ENCODE data around the gene ROGDI. TPM values are rescaled to one million over a fixed set of nuclear protein-coding genes. Genes with fewer than 3 reads are reported as not detected.

ROGDI gene
- total and polyA plus RNA-seq, 2 donors (not counting 3 experiments of a cell fraction or from before 2014, with no cell fraction given) = 12.0 to 36.9 TPM

DNA sequence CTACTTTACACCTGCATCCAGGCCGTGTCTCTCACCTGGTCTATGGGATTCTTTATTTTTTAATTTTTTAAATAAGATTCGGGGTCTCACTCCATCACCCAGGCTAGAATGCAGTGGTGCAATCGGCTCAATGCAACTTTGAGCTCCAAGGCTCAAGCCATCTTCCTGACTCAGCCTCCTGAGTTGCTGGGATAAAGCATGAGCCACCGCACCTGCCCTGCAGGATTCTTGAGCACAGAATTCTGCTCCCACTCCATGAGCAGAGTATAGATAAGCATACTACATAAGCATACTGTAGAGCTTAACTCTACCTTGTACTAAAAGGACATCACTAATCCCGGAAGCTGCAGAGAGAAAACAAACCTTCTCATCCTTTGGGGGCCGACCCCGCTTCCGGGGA lies 29.2 kb upstream of the ROGDI start:
- H3K4me1 ChIP-seq (ENCODE audit: control insufficient read depth, extremely low read depth, insufficient read depth, low read length) = no peaks in the 10 kb centered on the region
- intact Hi-C loops (cut with micrococcal nuclease) = no loop called here
- H3K27ac ChIP-seq (ENCODE audit: insufficient read depth, low read depth, low read length) = no peak overlapping the region
- H3K9me1 ChIP-seq (replicated peaks; ENCODE audit: control insufficient read depth, extremely low read depth, insufficient read depth, low read length) = no peaks in the 10 kb centered on the region
- H3K9me3 ChIP-seq (replicated peaks; ENCODE audit: control insufficient read depth, insufficient read depth, low read length) = no peaks in the 10 kb centered on the region
- POLR2A ChIA-PET = no interaction called here
- dilution Hi-C loops (cut with MboI; ENCODE audit: extremely low pct_ligation_motif_present, low sequenced_read_pairs) = no loop called here
- H3K4me3 ChIP-seq (replicated peaks in 1 of 3; ENCODE audit: insufficient read depth in 1 of 3, low read depth in 1 of 3, low read length in 3 of 3) = no peak overlapping the region
- no peak overlapping the region for H3K4me2 ChIP-seq (ENCODE audit: insufficient read depth, low read length)
- CTCF ChIA-PET = no interaction called here
- no TSS peak for BruUV-seq (replicated peaks)
- no peak overlapping the region for H3K9ac ChIP-seq (replicated peaks; ENCODE audit: extremely low read depth, insufficient read depth, low read length)
- TF ChIP-seq MYC (IDR thresholded peaks at IDR 0.05; ENCODE audit: low read depth, low read length) = no peak
- TF ChIP-seq, protein P1, sequence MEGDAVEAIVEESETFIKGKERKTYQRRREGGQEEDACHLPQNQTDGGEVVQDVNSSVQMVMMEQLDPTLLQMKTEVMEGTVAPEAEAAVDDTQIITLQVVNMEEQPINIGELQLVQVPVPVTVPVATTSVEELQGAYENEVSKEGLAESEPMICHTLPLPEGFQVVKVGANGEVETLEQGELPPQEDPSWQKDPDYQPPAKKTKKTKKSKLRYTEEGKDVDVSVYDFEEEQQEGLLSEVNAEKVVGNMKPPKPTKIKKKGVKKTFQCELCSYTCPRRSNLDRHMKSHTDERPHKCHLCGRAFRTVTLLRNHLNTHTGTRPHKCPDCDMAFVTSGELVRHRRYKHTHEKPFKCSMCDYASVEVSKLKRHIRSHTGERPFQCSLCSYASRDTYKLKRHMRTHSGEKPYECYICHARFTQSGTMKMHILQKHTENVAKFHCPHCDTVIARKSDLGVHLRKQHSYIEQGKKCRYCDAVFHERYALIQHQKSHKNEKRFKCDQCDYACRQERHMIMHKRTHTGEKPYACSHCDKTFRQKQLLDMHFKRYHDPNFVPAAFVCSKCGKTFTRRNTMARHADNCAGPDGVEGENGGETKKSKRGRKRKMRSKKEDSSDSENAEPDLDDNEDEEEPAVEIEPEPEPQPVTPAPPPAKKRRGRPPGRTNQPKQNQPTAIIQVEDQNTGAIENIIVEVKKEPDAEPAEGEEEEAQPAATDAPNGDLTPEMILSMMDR (IDR thresholded peaks at IDR 0.05; ENCODE audit: extremely low read depth in 1 of 2, insufficient read depth in 1 of 2, low read depth in 1 of 2, low read length in 2 of 2) = no peak
- TF ChIP-seq FOS (IDR thresholded peaks at IDR 0.05; ENCODE audit: borderline replicate concordance, insufficient read depth, low read length) = no peak
- no peak for TF ChIP-seq GATA2 (IDR thresholded peaks at IDR 0.05; ENCODE audit: insufficient read depth, insufficient read length, low read depth, low read length)
- no peak for TF ChIP-seq POLR2AphosphoS5 (IDR thresholded peaks at IDR 0.05; ENCODE audit: insufficient read depth, low read depth, low read length)
- TF ChIP-seq, protein P2, sequence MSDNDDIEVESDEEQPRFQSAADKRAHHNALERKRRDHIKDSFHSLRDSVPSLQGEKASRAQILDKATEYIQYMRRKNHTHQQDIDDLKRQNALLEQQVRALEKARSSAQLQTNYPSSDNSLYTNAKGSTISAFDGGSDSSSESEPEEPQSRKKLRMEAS (IDR thresholded peaks at IDR 0.05; ENCODE audit: insufficient read depth, insufficient read length) = no peak
- TF ChIP-seq EZH2 (IDR thresholded peaks at IDR 0.05; ENCODE audit: borderline replicate concordance, low read depth, low read length, severe bottlenecking) = no peak
- no peak for TF ChIP-seq POLR2A (IDR thresholded peaks at IDR 0.05; ENCODE audit: low read depth, low read length)
- TF ChIP-seq JUN (IDR thresholded peaks at IDR 0.05; ENCODE audit: borderline replicate concordance, insufficient read depth, insufficient read length, low read depth) = no peak
- peaks cover 16 to 53% of the 10 kb centered on the region in 2 experiments for H3K36me3 ChIP-seq (ENCODE audit: control insufficient read depth in 2 of 2, extremely low read depth in 1 of 2, insufficient read depth in 2 of 2, low read length in 2 of 2)
- no peaks in the 10 kb centered on the region for H4K20me1 ChIP-seq (replicated peaks; ENCODE audit: control insufficient read depth, extremely low read depth, insufficient read depth, low read length)
- DNase-seq (ENCODE audit: low read depth, low spot score) = no peak
- FAIRE-seq = no peak
- no peaks in the 10 kb centered on the region for H3K27me3 ChIP-seq (ENCODE audit: control insufficient read depth in 2 of 2, insufficient read depth in 2 of 2, low read length in 2 of 2)
- no peak overlapping the region for H2AFZ ChIP-seq (ENCODE audit: low read depth, low read length)
- peaks cover 11% of the 10 kb centered on the region for H3K79me2 ChIP-seq (ENCODE audit: control insufficient read depth, insufficient read depth, low read length)
